Smooth muscle cell (in vitro differentiated cells): ENCODE results near the gene ZNF835. TPM values are rescaled to one million over a fixed set of nuclear protein-coding genes. Genes with fewer than 3 reads are reported as not detected.

Source experiments
- DNase-seq: peaks from one replicate; lab custom pipeline; 2025; ENCODE audit not compliant: unreplicated experiment; lab: John Stamatoyannopoulos, UW
- H2AFZ ChIP-seq: fragments of 200-600 bp; sonication (generic); 2 replicates; pipeline ENCODE4 v1.6.0; 2016; ENCODE audit warnings: antibody characterized with exemption, low read depth, mild to moderate bottlenecking
- H3F3A ChIP-seq: fragments of 200-600 bp; sonication (generic); 2 replicates; pipeline ENCODE4 v1.6.0; 2017; ENCODE audit warnings: antibody characterized with exemption, low read depth
- H3K27ac ChIP-seq: fragments of 200-600 bp; sonication (generic); 2 replicates; pipeline ENCODE4 v1.5.1; 2016; ENCODE audit warnings: low read depth, mild to moderate bottlenecking
- H3K27me3 ChIP-seq: fragments of 200-600 bp; sonication (generic); 2 replicates; pipeline ENCODE4 v1.6.1; 2016; ENCODE audit warnings: low read depth, mild to moderate bottlenecking
- H3K36me3 ChIP-seq: fragments of 200-600 bp; sonication (generic); 2 replicates; pipeline ENCODE4 v1.5.1; 2016; ENCODE audit warnings: low read depth
- H3K4me1 ChIP-seq: fragments of 200-600 bp; sonication (generic); 2 replicates; pipeline ENCODE4 v1.5.1; 2016; ENCODE audit warnings: low read depth
- H3K4me2 ChIP-seq: fragments of 200-600 bp; sonication (generic); 2 replicates; pipeline ENCODE4 v1.6.0; 2016; ENCODE audit warnings: mild to moderate bottlenecking
- H3K4me3 ChIP-seq: fragments of 200-600 bp; sonication (generic); 2 replicates; pipeline ENCODE4 v1.5.1; 2016; ENCODE audit warnings: mild to moderate bottlenecking
- H3K79me2 ChIP-seq: fragments of 200-600 bp; sonication (generic); 2 replicates; pipeline ENCODE4 v1.6.0; 2016; ENCODE audit warnings: low read depth, mild to moderate bottlenecking
- H3K9ac ChIP-seq: fragments of 200-600 bp; sonication (generic); 2 replicates; pipeline ENCODE4 v1.6.0; 2016; ENCODE audit warnings: low read depth
- H3K9me3 ChIP-seq: fragments of 200-600 bp; sonication (generic); replicated peaks from 2 replicates; pipeline ENCODE4 v1.5.1; 2016; ENCODE audit warnings: low read depth
- H4K20me1 ChIP-seq: fragments of 200-600 bp; sonication (generic); 2 replicates; pipeline ENCODE4 v1.6.0; 2016; ENCODE audit warnings: low read depth
- CTCF ChIP-seq: fragments of 200-600 bp; sonication (generic); IDR thresholded peaks from 2 replicates; pipeline ENCODE4 v1.5.1; 2017; ENCODE audit warnings: borderline replicate concordance, mild to moderate bottlenecking, antibody characterized with exemption; ENCODE audit not compliant: insufficient read depth, poor library complexity, severe bottlenecking
- WGBS: methylation state at CpG from one replicate; pipeline ENCODE4 v1.1.7; 2016; ENCODE audit warnings: low lambda C conversion rate; 5-methylcytosine and 5-hydroxymethylcytosine counted together
- polyA plus RNA-seq: library from polyadenylated mRNA; unstranded; fragments of >200 nt; fragmentation: Nextera tagmentation; extraction: Ambion mirVana; gene quantifications from 2 replicates; pipeline ENCODE4 v1.2.1, GENCODE V29; 2016
- total RNA-seq: library from RNA; depleted of rRNA; stranded (reverse); fragments of >200 nt; gene quantifications from 2 replicates; pipeline ENCODE4 v1.2.3, GENCODE V29; 2014

Gene ZNF835
- total and polyA plus RNA-seq, 2 experiments from 2014 or later, result not detected

- DNase-seq, result no peak
- no peaks in the 10 kb centered on the region for H3K36me3 ChIP-seq
- no peak overlapping the region for H3K4me2 ChIP-seq
- WGBS, result 69% methylated on average over 8 of the region's 9 CpGs
- no peak overlapping the region for H3K9ac ChIP-seq
- no peaks in the 10 kb centered on the region for H3F3A ChIP-seq
- TF ChIP-seq CTCF, result no peak
- no peak overlapping the region for H3K27ac ChIP-seq
- H3K4me3 ChIP-seq, result no peak overlapping the region
- H3K4me1 ChIP-seq, result no peaks in the 10 kb centered on the region
- no peak overlapping the region for H2AFZ ChIP-seq
- no peaks in the 10 kb centered on the region for H4K20me1 ChIP-seq
- H3K79me2 ChIP-seq, result no peaks in the 10 kb centered on the region
- no peaks in the 10 kb centered on the region for H3K9me3 ChIP-seq
- no peaks in the 10 kb centered on the region for H3K27me3 ChIP-seq
Measured at GRCh38 chr19:56668676-56669075, 2.9 kb downstream of the ZNF835 start.

GRCh38 chr19:56667311-56667870 is 4.2 kb downstream of the ZNF835 start:
- no peak overlapping the region for H3K27ac ChIP-seq
- no peak for TF ChIP-seq CTCF
- no peak overlapping the region for H3K4me3 ChIP-seq
- 60% methylated on average over 6 of the region's 6 CpGs for WGBS
- H3K9ac ChIP-seq, result no peak overlapping the region
- no peaks in the 10 kb centered on the region for H4K20me1 ChIP-seq
- H3K27me3 ChIP-seq, result no peaks in the 10 kb centered on the region
- H3K36me3 ChIP-seq, result no peaks in the 10 kb centered on the region
- no peak for DNase-seq
- no peaks in the 10 kb centered on the region for H3K79me2 ChIP-seq
- H3K4me1 ChIP-seq, result no peaks in the 10 kb centered on the region
- H3F3A ChIP-seq, result no peaks in the 10 kb centered on the region
- H3K4me2 ChIP-seq, result no peak overlapping the region
- no peak overlapping the region for H2AFZ ChIP-seq
- H3K9me3 ChIP-seq, result no peaks in the 10 kb centered on the region

- Histone ChIP-seq H3K4me1 (no peaks in the 10 kb centered on the region), H3K9ac (no peak overlapping the region), H2AFZ (no peak overlapping the region), H3K79me2 (no peaks in the 10 kb centered on the region), H3F3A (no peaks in the 10 kb centered on the region), H3K4me3 (no peak overlapping the region), H3K27me3 (no peaks in the 10 kb centered on the region), H3K36me3 (no peaks in the 10 kb centered on the region), H3K4me2 (no peak overlapping the region), H3K9me3 (no peaks in the 10 kb centered on the region), H4K20me1 (no peaks in the 10 kb centered on the region), H3K27ac (no peak overlapping the region)
- 97% methylated on average over 43 of the region's 43 CpGs for WGBS
- no peak for DNase-seq
- TF ChIP-seq CTCF, result no peak
Measured at GRCh38 chr19:56664511-56664910, 7.0 kb downstream of the ZNF835 start.

- Histone ChIP-seq H3K79me2 (no peaks in the 10 kb centered on the region), H3K27ac (no peak overlapping the region), H3K4me1 (no peaks in the 10 kb centered on the region), H3K4me2 (no peak overlapping the region), H4K20me1 (no peaks in the 10 kb centered on the region), H3F3A (no peaks in the 10 kb centered on the region), H3K4me3 (no peak overlapping the region), H3K9me3 (no peaks in the 10 kb centered on the region), H3K27me3 (no peaks in the 10 kb centered on the region), H3K9ac (no peak overlapping the region), H2AFZ (no peak overlapping the region), H3K36me3 (no peaks in the 10 kb centered on the region)
- TF ChIP-seq CTCF, result no peak
- no peak for DNase-seq
- WGBS, result 96% methylated on average over 60 of the region's 60 CpGs
Measured at GRCh38 chr19:56663931-56664500, 7.5 kb downstream of the ZNF835 start.
